Erythroblast (primary cell): Measurements from ENCODE around the gene THBS2.

Experiments used
- GATA1 ChIP-seq: IDR thresholded peaks from 2 replicates; pipeline ENCODE4 v1.6.1; 2011; ENCODE audit warnings: low read depth, mild to moderate bottlenecking, control low read depth, low read length, moderate library complexity
- POLR2A ChIP-seq: IDR thresholded peaks from 2 replicates; pipeline ENCODE4 v1.6.1; 2011; ENCODE audit warnings: mild to moderate bottlenecking, low read length

GRCh38 chr6:169169375-169169774, 84.3 kb downstream of the THBS2 start:
- TF ChIP-seq POLR2A (no peak), GATA1 (no peak)
